Peyer's patch (tissue), 4 donors: ENCODE measurements around the gene CRIM1.

Experiments
- POLR2A ChIP-seq, 2 donors: fragments of 450-650 bp; IDR thresholded peaks; one replicate each; pipeline ENCODE4 v1.5.1; 2017; ENCODE audit warnings: antibody characterized with exemption in 2 of 2, mild to moderate bottlenecking in 2 of 2, moderate library complexity in 2 of 2
- TF ChIP-seq, protein P1 (sequence below), 6 experiments: fragments of 450-650 bp in 4 of 6; fragments of 200-600 bp in 2 of 6; sonication (generic) in 1 of 6; IDR thresholded peaks; one replicate each; pipeline ENCODE4 v1.5.1; 2017 to 2019; ENCODE audit warnings: antibody characterized with exemption in 6 of 6, mild to moderate bottlenecking in 3 of 6, moderate library complexity in 1 of 6

- TF ChIP-seq, protein P1, sequence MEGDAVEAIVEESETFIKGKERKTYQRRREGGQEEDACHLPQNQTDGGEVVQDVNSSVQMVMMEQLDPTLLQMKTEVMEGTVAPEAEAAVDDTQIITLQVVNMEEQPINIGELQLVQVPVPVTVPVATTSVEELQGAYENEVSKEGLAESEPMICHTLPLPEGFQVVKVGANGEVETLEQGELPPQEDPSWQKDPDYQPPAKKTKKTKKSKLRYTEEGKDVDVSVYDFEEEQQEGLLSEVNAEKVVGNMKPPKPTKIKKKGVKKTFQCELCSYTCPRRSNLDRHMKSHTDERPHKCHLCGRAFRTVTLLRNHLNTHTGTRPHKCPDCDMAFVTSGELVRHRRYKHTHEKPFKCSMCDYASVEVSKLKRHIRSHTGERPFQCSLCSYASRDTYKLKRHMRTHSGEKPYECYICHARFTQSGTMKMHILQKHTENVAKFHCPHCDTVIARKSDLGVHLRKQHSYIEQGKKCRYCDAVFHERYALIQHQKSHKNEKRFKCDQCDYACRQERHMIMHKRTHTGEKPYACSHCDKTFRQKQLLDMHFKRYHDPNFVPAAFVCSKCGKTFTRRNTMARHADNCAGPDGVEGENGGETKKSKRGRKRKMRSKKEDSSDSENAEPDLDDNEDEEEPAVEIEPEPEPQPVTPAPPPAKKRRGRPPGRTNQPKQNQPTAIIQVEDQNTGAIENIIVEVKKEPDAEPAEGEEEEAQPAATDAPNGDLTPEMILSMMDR (IDR thresholded peaks at IDR 0.05) = no peak
- TF ChIP-seq POLR2A (IDR thresholded peaks at IDR 0.05) = no peak
These were observed 160.0 kb downstream of the CRIM1 start for GRCh38 chr2:36515538-36515937.
